HL-60 (cell line): ENCODE results near the gene DTD1.

ENCODE experiments used
- CTCF ChIP-seq: IDR thresholded peaks from one replicate; pipeline ENCODE4 v1.5.1; 2011; ENCODE audit warnings: low read length, control low read depth, inconsistent platforms; ENCODE audit not compliant: insufficient read depth
- GABPA ChIP-seq: IDR thresholded peaks from 2 replicates; pipeline ENCODE4 v1.6.1; 2012; ENCODE audit warnings: low read depth
- POLR2AphosphoS5 ChIP-seq: IDR thresholded peaks from 2 replicates; pipeline ENCODE4 v1.6.1; 2012; ENCODE audit warnings: low read depth
- REST ChIP-seq: IDR thresholded peaks from 2 replicates; pipeline ENCODE4 v1.6.1; 2012; ENCODE audit warnings: low read depth; ENCODE audit not compliant: insufficient replicate concordance
- SPI1 ChIP-seq: IDR thresholded peaks from 2 replicates; pipeline ENCODE4 v1.6.1; 2012; ENCODE audit warnings: low read depth, mild to moderate bottlenecking, borderline replicate concordance

- TF ChIP-seq CTCF (no peak), POLR2AphosphoS5 (no peak), GABPA (no peak), SPI1 (no peak), REST (no peak)
These were observed 38.2 kb downstream of the DTD1 start for GRCh38 chr20:18625907-18626655.
